RWPE1 (cell line): ENCODE measurements around the gene PIGT.
"Not testable (repeated sequence)": the region's sequence is repeated elsewhere in the genome, so short reads cannot be mapped to it uniquely, and the experiment has no call there.

Experiments used
- CTCF ChIA-PET: fragments of 350-600 bp; sonication (Branson Sonifier 250); formaldehyde crosslinking; extraction: SDS; loops from one replicate; lab custom pipeline; 2021; lab: Yijun Ruan, JAX
- POLR2A ChIA-PET: fragments of 400-600 bp; formaldehyde crosslinking; extraction: SDS; loops from one replicate; lab custom pipeline; 2020; ENCODE audit warnings: antibody characterized with exemption; ENCODE audit not compliant: low non-redundant PET; lab: Yijun Ruan, JAX
- DNase-seq: peaks from one replicate; pipeline ENCODE4 v3.0.0; 2012; ENCODE audit warnings: low spot score
- H3K27ac ChIP-seq: fragments of 450-650 bp; 2 replicates; pipeline ENCODE4 v1.5.1; 2017
- TF ChIP-seq, protein P1 (sequence below): fragments of 450-650 bp; conservative IDR thresholded peaks from 2 replicates; pipeline ENCODE4 v1.5.1; 2017; ENCODE audit warnings: low read depth, mild to moderate bottlenecking

Gene PIGT

DNA sequence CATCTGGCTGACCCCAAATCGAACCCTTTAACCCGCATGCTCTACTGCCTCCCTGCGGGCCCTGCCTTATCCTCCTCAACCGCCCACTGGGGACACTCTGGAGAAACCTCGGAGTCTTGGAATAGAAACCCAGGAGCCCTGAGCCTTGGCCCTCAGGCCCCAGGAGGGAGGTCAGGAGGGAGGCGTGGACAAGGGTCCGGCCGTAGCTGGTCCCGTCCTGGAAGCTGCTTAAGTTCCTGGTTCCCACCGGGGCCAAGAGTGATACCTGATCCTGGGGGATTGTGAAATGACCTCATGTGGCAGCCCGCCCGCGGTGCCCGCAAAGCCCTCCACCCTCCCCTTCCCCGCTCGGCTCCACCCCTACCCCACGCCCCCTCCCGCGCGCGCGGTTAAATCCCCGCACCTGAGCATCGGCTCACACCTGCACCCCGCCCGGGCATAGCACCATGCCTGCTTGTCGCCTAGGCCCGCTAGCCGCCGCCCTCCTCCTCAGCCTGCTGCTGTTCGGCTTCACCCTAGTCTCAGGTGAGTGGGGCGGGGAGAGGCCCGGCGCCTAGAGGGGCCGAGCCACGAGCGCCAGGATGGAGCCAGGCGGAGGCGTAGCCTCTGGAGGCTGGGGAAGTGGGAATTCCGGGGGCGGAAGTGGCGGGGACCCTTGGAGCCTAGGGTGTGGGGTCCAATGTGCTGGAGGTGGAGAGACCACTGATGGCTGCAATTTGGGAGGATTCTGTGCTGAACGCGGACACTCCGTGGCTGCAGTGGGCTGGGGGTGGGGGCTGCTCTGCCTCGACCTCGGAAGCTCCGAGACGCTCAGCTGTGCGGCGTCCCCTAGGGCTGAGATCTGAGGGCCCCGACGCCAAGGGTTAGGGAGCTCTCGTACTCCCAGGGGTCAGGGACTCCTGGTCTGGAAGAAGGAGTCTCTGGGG, 53.7 kb downstream of the PIGT start, which contains the start of gene WFDC2:
Gene WFDC2 (plus strand): TSS at position 418 of the 926 bp plus-strand sequence. CDS start 29 bp downstream, at position 447.
- DNase-seq = no peak
- TF ChIP-seq, protein P1, sequence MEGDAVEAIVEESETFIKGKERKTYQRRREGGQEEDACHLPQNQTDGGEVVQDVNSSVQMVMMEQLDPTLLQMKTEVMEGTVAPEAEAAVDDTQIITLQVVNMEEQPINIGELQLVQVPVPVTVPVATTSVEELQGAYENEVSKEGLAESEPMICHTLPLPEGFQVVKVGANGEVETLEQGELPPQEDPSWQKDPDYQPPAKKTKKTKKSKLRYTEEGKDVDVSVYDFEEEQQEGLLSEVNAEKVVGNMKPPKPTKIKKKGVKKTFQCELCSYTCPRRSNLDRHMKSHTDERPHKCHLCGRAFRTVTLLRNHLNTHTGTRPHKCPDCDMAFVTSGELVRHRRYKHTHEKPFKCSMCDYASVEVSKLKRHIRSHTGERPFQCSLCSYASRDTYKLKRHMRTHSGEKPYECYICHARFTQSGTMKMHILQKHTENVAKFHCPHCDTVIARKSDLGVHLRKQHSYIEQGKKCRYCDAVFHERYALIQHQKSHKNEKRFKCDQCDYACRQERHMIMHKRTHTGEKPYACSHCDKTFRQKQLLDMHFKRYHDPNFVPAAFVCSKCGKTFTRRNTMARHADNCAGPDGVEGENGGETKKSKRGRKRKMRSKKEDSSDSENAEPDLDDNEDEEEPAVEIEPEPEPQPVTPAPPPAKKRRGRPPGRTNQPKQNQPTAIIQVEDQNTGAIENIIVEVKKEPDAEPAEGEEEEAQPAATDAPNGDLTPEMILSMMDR = no peak
- POLR2A ChIA-PET = no interaction called here
- CTCF ChIA-PET = interaction anchor here (0.6 to 1.8 kb wide), 7 partner anchors 10 to 287 kb away, joined by 3 to 6 read pairs (median 4); no protein-coding TSS in a partner anchor
- H3K27ac ChIP-seq = no peak within 1 kb of the TSS

DNA sequence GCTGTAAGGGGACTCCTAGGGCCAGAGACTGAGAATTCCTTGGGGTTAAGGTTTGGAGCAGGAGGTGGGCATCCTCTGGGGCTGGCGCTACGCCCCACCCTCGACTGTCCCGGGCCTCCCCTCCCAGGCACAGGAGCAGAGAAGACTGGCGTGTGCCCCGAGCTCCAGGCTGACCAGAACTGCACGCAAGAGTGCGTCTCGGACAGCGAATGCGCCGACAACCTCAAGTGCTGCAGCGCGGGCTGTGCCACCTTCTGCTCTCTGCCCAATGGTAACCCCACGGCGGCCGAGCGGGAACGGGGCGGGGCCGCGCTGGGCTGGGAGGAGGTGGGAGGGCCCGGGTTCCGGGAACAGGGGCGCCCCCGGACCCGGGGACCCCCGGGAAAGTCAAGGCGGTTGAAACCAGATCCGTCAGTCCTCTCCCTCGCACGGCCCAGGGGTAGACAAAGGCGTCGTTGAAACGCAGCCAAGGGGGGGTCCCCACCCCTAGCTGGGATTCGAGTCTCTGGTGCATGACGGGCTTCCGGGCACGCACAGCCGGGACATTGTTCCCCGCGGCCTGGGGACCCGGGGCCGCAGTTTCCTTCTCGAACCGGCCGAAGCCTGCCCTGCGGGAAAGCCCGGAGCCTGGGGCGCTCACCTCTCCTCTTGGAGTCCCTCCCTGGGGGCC, 54.5 kb downstream of the PIGT start:
- POLR2A ChIA-PET = no interaction called here
- TF ChIP-seq, protein P1 = no peak
- no peak for DNase-seq
- no peak overlapping the region for H3K27ac ChIP-seq
- CTCF ChIA-PET = interaction anchor here (0.6 to 1.8 kb wide), 7 partner anchors 9 to 180 kb away, joined by 3 to 6 read pairs (median 3); no protein-coding TSS in a partner anchor

DNA sequence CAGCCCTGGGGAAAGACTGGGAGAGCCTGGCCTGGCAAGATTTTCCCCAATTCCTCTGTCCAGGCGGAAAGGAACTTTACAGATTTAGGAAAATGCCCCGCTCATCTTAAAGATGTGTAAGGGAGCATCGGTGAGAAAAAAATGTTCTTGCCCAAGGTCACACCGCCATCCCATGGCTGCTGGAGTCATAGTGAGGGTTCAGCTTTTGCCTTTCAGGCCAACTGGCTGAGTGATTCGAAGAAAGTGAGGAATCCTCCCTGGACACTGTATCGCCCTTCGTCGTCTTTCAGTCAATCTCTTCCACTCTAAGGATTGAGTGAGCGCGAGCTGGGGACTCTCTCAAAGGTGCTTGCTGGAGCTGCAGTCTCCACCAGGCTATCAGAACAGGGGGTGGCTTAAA, 55.0 kb downstream of the PIGT start:
- POLR2A ChIA-PET = no interaction called here
- H3K27ac ChIP-seq = no peak overlapping the region
- CTCF ChIA-PET = interaction anchor here (0.6 to 1.8 kb wide), 3 partner anchors 12 to 428 kb away, joined by 3 to 6 read pairs (median 3); no protein-coding TSS in a partner anchor

DNA sequence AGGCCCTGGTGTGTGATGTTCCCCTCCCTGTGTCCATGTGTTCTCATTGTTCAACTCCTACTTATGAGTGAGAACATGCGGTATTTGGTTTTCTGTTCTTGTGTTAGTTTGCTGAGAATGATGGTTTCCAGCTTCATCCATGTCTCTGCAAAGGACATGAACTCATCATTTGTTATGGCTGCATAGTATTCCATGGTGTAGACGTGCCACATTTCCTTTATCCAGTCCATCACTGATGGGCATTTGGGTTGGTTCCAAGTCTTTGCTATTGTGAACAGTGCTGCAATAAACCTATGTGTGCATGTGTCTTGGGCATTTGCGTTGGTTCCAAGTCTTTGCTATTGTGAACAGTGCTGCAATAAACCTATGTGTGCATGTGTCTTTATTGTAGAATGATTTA, 56.3 kb downstream of the PIGT start:
- CTCF ChIA-PET = interaction anchor here (0.7 kb wide), 1 partner anchor 13 kb away, joined by 4 read pairs; no protein-coding TSS in a partner anchor
- DNase-seq, POLR2A ChIA-PET, H3K27ac ChIP-seq: not testable (repeated sequence)

More for the DNA sequence above, 55.0 kb downstream of the PIGT start:
- TF ChIP-seq, protein P1 = no peak
- no peak for DNase-seq
